Duodenal mucosa (tissue), 2 donors: ENCODE data around the gene FBXL7.

Experiments used
- H3K27ac ChIP-seq: one replicate; pipeline ENCODE4 v1.7.0; 2013; ENCODE audit warnings: low read depth, low read length
- H3K27me3 ChIP-seq, 2 donors: one replicate each; pipeline ENCODE4 v1.7.0; 2013; ENCODE audit warnings: low read length in 2 of 2, control low read depth in 1 of 2; ENCODE audit not compliant: insufficient read depth in 2 of 2, control insufficient read depth in 1 of 2
- H3K36me3 ChIP-seq, 2 donors: one replicate each; pipeline ENCODE4 v1.7.0; 2013; ENCODE audit warnings: low read length in 2 of 2, control low read depth in 1 of 2; ENCODE audit not compliant: insufficient read depth in 2 of 2, control insufficient read depth in 1 of 2
- H3K4me1 ChIP-seq, 2 donors: one replicate each; pipeline ENCODE4 v1.7.0; 2013; ENCODE audit warnings: low read length in 2 of 2, control low read depth in 1 of 2; ENCODE audit not compliant: insufficient read depth in 2 of 2, control insufficient read depth in 1 of 2
- H3K4me3 ChIP-seq, 2 donors: one replicate each; pipeline ENCODE4 v1.7.0; 2013; ENCODE audit warnings: low read length in 2 of 2, low read depth in 1 of 2
- H3K9ac ChIP-seq, 2 donors: one replicate each; pipeline ENCODE4 v1.7.0; 2013; ENCODE audit warnings: low read length in 2 of 2, low read depth in 1 of 2
- H3K9me3 ChIP-seq, 2 donors: one replicate each; pipeline ENCODE4 v1.7.0; 2013; ENCODE audit warnings: low read length in 2 of 2, control low read depth in 1 of 2; ENCODE audit not compliant: control insufficient read depth in 1 of 2

Gene FBXL7

GRCh38 chr5:15585841-15586591, 86.0 kb downstream of the FBXL7 start:
- Histone ChIP-seq H3K36me3 (no peaks in the 10 kb centered on the region), H3K27me3 (no peaks in the 10 kb centered on the region), H3K4me3 (no peak overlapping the region), H3K9ac (no peak overlapping the region), H3K4me1 (no peaks in the 10 kb centered on the region), H3K9me3 (peaks cover 0 to 9% of the 10 kb centered on the region in 2 donors), H3K27ac (no peak overlapping the region)

DNA sequence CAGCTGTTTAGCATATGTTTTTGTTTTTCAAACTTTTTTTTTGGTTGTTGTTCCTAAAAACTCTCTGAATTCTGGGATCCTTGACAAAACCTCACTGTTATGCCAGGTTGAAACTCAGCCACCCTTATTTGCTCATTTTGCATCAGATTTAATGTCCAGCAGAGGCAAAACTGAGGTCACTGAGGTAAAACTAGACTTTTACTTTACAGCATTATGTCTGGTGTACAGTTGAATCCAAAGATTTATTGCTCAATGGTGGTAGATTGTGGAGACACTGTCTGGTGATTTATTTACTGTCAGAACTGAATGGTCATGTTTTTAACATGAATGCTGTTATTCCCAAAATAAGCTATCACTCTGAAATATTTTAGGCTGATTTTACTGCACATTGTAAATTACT, 87.9 kb downstream of the FBXL7 start:
- Histone ChIP-seq H3K36me3 (no peaks in the 10 kb centered on the region), H3K4me1 (no peaks in the 10 kb centered on the region), H3K4me3 (no peak overlapping the region), H3K27ac (no peak overlapping the region), H3K9ac (no peak overlapping the region), H3K27me3 (no peaks in the 10 kb centered on the region), H3K9me3 (peaks cover 0 to 9% of the 10 kb centered on the region in 2 donors)

DNA sequence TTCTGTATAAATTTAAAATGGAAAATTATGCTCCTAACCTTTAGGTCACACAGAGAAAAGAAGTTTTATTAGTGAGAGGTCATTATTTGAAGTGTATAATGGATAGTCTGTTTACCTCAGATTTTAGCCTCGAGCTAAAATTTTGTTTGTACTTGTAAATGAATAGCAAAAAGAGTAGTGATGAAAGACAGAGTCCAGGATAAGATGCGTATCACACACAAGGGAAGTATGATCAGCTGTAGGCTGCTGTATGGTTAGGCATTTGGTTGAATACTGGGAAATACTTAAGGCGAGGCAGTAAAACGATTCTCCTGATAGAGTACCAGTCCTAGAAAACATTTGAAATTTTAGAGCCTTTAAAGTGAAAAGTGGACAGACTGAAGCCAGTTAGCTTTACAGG, 92.7 kb downstream of the FBXL7 start:
- H3K4me3 ChIP-seq = no peak overlapping the region
- no peaks in the 10 kb centered on the region for H3K9me3 ChIP-seq
- no peak overlapping the region for H3K9ac ChIP-seq
- H3K27ac ChIP-seq = no peak overlapping the region
- no peaks in the 10 kb centered on the region for H3K36me3 ChIP-seq
- no peaks in the 10 kb centered on the region for H3K4me1 ChIP-seq
- no peaks in the 10 kb centered on the region for H3K27me3 ChIP-seq

- Histone ChIP-seq H3K4me1 (no peaks in the 10 kb centered on the region), H3K9ac (no peak overlapping the region), H3K27me3 (no peaks in the 10 kb centered on the region), H3K27ac (no peak overlapping the region), H3K4me3 (no peak overlapping the region), H3K9me3 (peaks cover 0 to 9% of the 10 kb centered on the region in 2 donors), H3K36me3 (no peaks in the 10 kb centered on the region)
Measured at GRCh38 chr5:15594977-15595568, 95.1 kb downstream of the FBXL7 start.

GRCh38 chr5:15595929-15596328, 95.9 kb downstream of the FBXL7 start:
- H3K36me3 ChIP-seq = no peaks in the 10 kb centered on the region
- H3K4me1 ChIP-seq = no peaks in the 10 kb centered on the region
- H3K27me3 ChIP-seq = no peaks in the 10 kb centered on the region
- H3K4me3 ChIP-seq = no peak overlapping the region
- peaks cover 0 to 9% of the 10 kb centered on the region in 2 donors for H3K9me3 ChIP-seq
- no peak overlapping the region for H3K9ac ChIP-seq
- no peak overlapping the region for H3K27ac ChIP-seq

GRCh38 chr5:15596936-15597335, 97.0 kb downstream of the FBXL7 start:
- Histone ChIP-seq H3K27me3 (no peaks in the 10 kb centered on the region), H3K36me3 (no peaks in the 10 kb centered on the region), H3K9me3 (peaks cover 0 to 9% of the 10 kb centered on the region in 2 donors), H3K9ac (no peak overlapping the region), H3K4me3 (no peak overlapping the region), H3K4me1 (no peaks in the 10 kb centered on the region), H3K27ac (no peak overlapping the region)

- H3K36me3 ChIP-seq = no peaks in the 10 kb centered on the region
- peaks cover 0 to 9% of the 10 kb centered on the region in 2 donors for H3K9me3 ChIP-seq
- no peak overlapping the region for H3K27ac ChIP-seq
- H3K4me1 ChIP-seq = no peaks in the 10 kb centered on the region
- no peaks in the 10 kb centered on the region for H3K27me3 ChIP-seq
- H3K9ac ChIP-seq = no peak overlapping the region
- no peak overlapping the region for H3K4me3 ChIP-seq
Measured at GRCh38 chr5:15597804-15598203, 97.8 kb downstream of the FBXL7 start.

- H3K4me3 ChIP-seq = no peak overlapping the region
- H3K27ac ChIP-seq = no peak overlapping the region
- H3K27me3 ChIP-seq = no peaks in the 10 kb centered on the region
- no peak overlapping the region for H3K9ac ChIP-seq
- peaks cover 0 to 9% of the 10 kb centered on the region in 2 donors for H3K9me3 ChIP-seq
- H3K4me1 ChIP-seq = no peaks in the 10 kb centered on the region
- H3K36me3 ChIP-seq = no peaks in the 10 kb centered on the region
Measured at GRCh38 chr5:15598294-15598902, 98.4 kb downstream of the FBXL7 start.

GRCh38 chr5:15600035-15600434, 100.1 kb downstream of the FBXL7 start:
- Histone ChIP-seq H3K9me3 (peaks cover 0 to 9% of the 10 kb centered on the region in 2 donors), H3K27ac (no peak overlapping the region), H3K4me3 (no peak overlapping the region), H3K36me3 (no peaks in the 10 kb centered on the region), H3K27me3 (no peaks in the 10 kb centered on the region), H3K4me1 (no peaks in the 10 kb centered on the region), H3K9ac (no peak overlapping the region)

- no peaks in the 10 kb centered on the region for H3K36me3 ChIP-seq
- no peaks in the 10 kb centered on the region for H3K4me1 ChIP-seq
- no peak overlapping the region for H3K27ac ChIP-seq
- no peak overlapping the region for H3K4me3 ChIP-seq
- no peak overlapping the region for H3K9ac ChIP-seq
- peaks cover 0 to 9% of the 10 kb centered on the region in 2 donors for H3K9me3 ChIP-seq
- H3K27me3 ChIP-seq = no peaks in the 10 kb centered on the region
Measured at GRCh38 chr5:15601274-15601673, 101.3 kb downstream of the FBXL7 start.
